ENCODE results near the gene KAT2B. TPM values are rescaled to one million over a fixed set of nuclear protein-coding genes. Genes with fewer than 3 reads are reported as not detected.
A peak's percentile ranks its signal among the peaks of the same experiment; 100 is the strongest.

Gene KAT2B
- total RNA-seq, 4 donors from 2014 or later, result 39.4 to 87.3 (median 61.1) TPM

DNA sequence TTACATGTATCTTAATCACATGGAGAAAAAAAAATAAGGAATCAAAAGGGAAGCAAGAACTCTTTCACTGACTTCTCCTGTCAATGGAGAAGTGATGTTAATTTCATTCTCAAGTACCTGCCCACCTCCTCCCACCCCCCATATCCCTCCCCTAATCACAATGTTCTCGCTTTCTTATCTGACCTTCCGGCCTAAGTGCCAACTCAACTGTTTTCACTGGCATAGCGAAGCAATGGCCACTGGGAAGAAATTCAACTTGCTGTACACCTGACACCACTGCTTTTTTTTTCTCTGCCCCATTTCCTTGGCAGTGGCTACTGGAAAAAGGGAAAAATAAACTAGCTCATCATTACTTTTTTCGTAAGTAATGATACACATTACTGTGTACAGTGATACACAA is 142.0 kb downstream of the KAT2B start:
- no peak overlapping the region for H3K4me3 ChIP-seq
- TF ChIP-seq, protein P1, sequence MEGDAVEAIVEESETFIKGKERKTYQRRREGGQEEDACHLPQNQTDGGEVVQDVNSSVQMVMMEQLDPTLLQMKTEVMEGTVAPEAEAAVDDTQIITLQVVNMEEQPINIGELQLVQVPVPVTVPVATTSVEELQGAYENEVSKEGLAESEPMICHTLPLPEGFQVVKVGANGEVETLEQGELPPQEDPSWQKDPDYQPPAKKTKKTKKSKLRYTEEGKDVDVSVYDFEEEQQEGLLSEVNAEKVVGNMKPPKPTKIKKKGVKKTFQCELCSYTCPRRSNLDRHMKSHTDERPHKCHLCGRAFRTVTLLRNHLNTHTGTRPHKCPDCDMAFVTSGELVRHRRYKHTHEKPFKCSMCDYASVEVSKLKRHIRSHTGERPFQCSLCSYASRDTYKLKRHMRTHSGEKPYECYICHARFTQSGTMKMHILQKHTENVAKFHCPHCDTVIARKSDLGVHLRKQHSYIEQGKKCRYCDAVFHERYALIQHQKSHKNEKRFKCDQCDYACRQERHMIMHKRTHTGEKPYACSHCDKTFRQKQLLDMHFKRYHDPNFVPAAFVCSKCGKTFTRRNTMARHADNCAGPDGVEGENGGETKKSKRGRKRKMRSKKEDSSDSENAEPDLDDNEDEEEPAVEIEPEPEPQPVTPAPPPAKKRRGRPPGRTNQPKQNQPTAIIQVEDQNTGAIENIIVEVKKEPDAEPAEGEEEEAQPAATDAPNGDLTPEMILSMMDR (IDR thresholded peaks at IDR 0.05 in 4 of 5, conservative IDR thresholded peaks at IDR 0.05 in 1 of 5), result no peak
- TF ChIP-seq POLR2A (IDR thresholded peaks at IDR 0.05), result no peak
- H3K9me3 ChIP-seq, result no peaks in the 10 kb centered on the region
- no peak for ATAC-seq
- in situ Hi-C loops (cut with MboI; ENCODE audit: low sequenced_read_pairs in 4 of 4), result loop anchor here in 3 of 4 donors (10.0 to 25.0 kb wide), 3 partner anchors 137 to 245 kb away; partner anchors contain the start of genes EFHB (in 1 of the 3), KAT2B (in 1 of the 3) and RAB5A (in 1 of the 3)
- H3K27ac ChIP-seq, result peak overlapping the region in 3 of 4 donors; percentile 22 to 47 (median 40)
- H3K27me3 ChIP-seq, result no peaks in the 10 kb centered on the region
- peaks cover 13 to 22% of the 10 kb centered on the region in 2 donors for H3K4me1 ChIP-seq
- DNase-seq, result no peak
- intact Hi-C loops (cut with DNase I; ENCODE audit: low total_unique reads), result no loop called here
- H3K36me3 ChIP-seq, result no peaks in the 10 kb centered on the region

DNA sequence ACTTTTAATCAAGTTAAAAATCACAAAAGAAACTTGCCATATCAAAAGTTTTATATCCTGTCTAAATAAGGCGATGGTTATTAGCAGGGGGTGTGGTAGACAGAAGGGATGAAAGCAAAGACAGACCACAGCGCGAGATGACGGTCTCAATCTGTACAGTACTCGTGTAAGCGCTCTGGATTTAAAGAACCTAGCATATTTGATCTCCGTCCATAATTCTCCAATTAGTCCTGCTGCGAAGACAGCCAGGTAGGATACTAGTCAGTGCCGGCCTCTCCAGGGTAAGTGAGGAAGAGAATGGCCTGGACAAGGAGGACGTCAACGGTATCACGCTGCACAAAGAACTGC is 145.1 kb downstream of the KAT2B start:
- peak overlapping the region in 1 of 4 donors; percentile 86 for H3K27ac ChIP-seq
- H3K27me3 ChIP-seq, result no peaks in the 10 kb centered on the region
- DNase-seq, result no peak
- no peak for TF ChIP-seq POLR2A (IDR thresholded peaks at IDR 0.05)
- TF ChIP-seq, protein P1 (IDR thresholded peaks at IDR 0.05 in 4 of 5, conservative IDR thresholded peaks at IDR 0.05 in 1 of 5), result no peak
- peaks cover 14 to 22% of the 10 kb centered on the region in 2 donors for H3K4me1 ChIP-seq
- no peaks in the 10 kb centered on the region for H3K9me3 ChIP-seq
- in situ Hi-C loops (cut with MboI; ENCODE audit: low sequenced_read_pairs in 4 of 4) (loop anchor here in 3 of 4 donors (5.0 to 25.0 kb wide), 4 partner anchors 141 to 248 kb away; partner anchors contain the start of genes RAB5A (in 3 of the 3), EFHB (in 1 of the 3) and KAT2B (in 1 of the 3)), intact Hi-C loops (cut with DNase I; ENCODE audit: low total_unique reads) (loop anchor here (5.0 kb wide), 2 partner anchors 223 to 1763 kb away; no protein-coding TSS in a partner anchor)
- H3K4me3 ChIP-seq, result peak overlapping the region; percentile 69 to 81 (median 72)
- no peak for ATAC-seq
- H3K36me3 ChIP-seq, result no peaks in the 10 kb centered on the region

DNA sequence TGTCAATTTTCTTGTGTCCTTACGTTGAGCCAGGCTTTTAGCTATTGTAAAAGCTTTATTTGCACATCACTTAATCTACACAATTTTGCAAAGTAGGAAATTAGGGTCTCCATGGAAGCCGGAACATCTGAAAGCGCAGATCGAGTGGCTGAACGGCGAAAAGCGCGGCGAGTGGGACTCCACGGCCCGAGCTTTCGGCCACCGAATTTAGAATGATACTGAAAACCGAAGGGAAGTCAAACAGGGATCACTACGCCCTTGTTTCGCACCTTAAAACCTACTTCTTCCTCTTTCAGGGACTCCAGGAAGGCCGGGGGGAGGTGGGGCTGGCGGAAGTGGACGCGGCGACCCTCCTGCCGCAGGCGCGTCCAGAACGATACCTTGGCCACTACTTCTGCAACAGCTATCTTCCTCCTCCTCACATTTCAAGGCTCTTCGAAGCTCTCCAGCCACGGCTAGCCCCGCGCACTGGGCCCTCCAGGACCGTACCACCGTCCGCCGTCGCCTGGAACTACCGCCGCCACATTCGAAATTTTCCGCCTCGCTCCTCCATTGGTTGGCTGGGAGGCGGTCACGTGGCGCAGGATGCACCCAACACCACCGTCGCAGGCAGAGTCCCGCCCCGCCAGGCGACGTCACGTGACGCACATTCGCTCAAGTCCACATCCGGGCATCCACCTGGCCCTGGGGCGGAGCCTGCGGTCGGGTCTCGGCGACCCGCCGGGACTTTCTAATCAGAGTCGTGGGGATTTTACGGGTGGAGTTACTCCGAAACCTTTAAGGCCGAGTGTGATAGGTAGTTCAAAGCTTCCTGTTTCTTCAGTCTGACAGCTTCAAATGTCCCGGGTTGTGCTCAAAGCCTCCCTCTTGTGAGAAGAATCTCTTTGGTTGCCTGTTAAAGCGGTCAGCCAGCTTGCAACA is 145.7 kb downstream of the KAT2B start, which contains the start of gene SGO1:
Gene SGO1 (minus strand): TSS at position 528 of the 921 bp plus-strand sequence. CDS start 2,179 bp downstream, outside the sequence.
- peak; percentile 97 to 98 for DNase-seq
- Histone ChIP-seq H3K27ac (peak within 1 kb of the TSS; percentile 86 to 94 (median 92)), H3K4me1 (peaks cover 14 to 22% of the 10 kb centered on the region in 2 donors), H3K4me3 (peak within 1 kb of the TSS; percentile 69 to 81 (median 72)), H3K27me3 (no peaks in the 10 kb centered on the region), H3K9me3 (no peaks in the 10 kb centered on the region), H3K36me3 (no peaks in the 10 kb centered on the region)
- intact Hi-C loops (cut with DNase I; ENCODE audit: low total_unique reads) (loop anchor here (1.0 to 5.0 kb wide), 4 partner anchors 147 to 1764 kb away; no protein-coding TSS in a partner anchor), in situ Hi-C loops (cut with MboI; ENCODE audit: low sequenced_read_pairs in 4 of 4) (loop anchor here in 3 of 4 donors (5.0 to 25.0 kb wide), 4 partner anchors 141 to 249 kb away; partner anchors contain the start of genes RAB5A (in 3 of the 3), EFHB (in 1 of the 3) and KAT2B (in 1 of the 3))
- ATAC-seq, result peak; percentile 97 to 98
- TF ChIP-seq, protein P1 (IDR thresholded peaks at IDR 0.05 in 4 of 5, conservative IDR thresholded peaks at IDR 0.05 in 1 of 5), result peak in 2 of 5 experiments; percentile 18 to 33
- TF ChIP-seq POLR2A (IDR thresholded peaks at IDR 0.05), result peak; percentile 73 to 84

DNA sequence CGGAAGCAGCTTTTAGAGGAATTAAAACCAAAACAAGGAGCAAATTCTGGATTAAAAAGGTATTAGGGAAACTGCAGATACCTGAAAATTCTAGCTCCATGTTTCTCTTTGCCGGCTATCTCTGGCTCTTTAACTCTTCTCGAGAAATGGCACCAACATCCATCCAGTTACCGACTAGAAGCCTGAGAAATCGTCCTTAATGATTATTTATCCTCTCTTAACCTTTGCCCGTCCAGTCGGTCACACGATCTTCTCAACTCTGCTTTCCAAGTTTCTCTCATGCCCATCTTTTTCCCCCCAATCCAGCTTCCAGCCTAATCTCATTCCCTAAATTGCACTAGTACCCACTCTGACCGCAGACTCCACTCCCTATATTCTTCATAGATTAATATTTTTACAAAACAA is 146.4 kb downstream of the KAT2B start:
- no peak for DNase-seq
- Histone ChIP-seq H3K4me1 (peaks cover 14 to 22% of the 10 kb centered on the region in 2 donors), H3K4me3 (peak overlapping the region; percentile 69 to 81 (median 72)), H3K27ac (peak overlapping the region; percentile 86 to 94 (median 92)), H3K9me3 (no peaks in the 10 kb centered on the region), H3K36me3 (no peaks in the 10 kb centered on the region), H3K27me3 (no peaks in the 10 kb centered on the region)
- in situ Hi-C loops (cut with MboI; ENCODE audit: low sequenced_read_pairs in 4 of 4) (loop anchor here in 3 of 4 donors (5.0 to 25.0 kb wide), 4 partner anchors 142 to 249 kb away; partner anchors contain the start of genes RAB5A (in 3 of the 3), EFHB (in 1 of the 3) and KAT2B (in 1 of the 3)), intact Hi-C loops (cut with DNase I; ENCODE audit: low total_unique reads) (loop anchor here (1.0 to 5.0 kb wide), 4 partner anchors 147 to 1764 kb away; no protein-coding TSS in a partner anchor)
- TF ChIP-seq POLR2A (IDR thresholded peaks at IDR 0.05), result no peak
- TF ChIP-seq, protein P1 (IDR thresholded peaks at IDR 0.05 in 4 of 5, conservative IDR thresholded peaks at IDR 0.05 in 1 of 5), result no peak
- ATAC-seq, result peak; percentile 11 to 49
